Measurements from ENCODE around the gene CASP8. TPM values are rescaled to one million over a fixed set of nuclear protein-coding genes. Genes with fewer than 3 reads are reported as not detected.

The CASP8 gene
- total and polyA plus RNA-seq, 2 experiments from 2014 or later = 17.1 to 24.4 TPM

- Histone ChIP-seq H2AFZ (no peak overlapping the region), H3K27me3 (no peaks in the 10 kb centered on the region), H3K9me2 (replicated peaks; ENCODE audit: insufficient read depth) (no peaks in the 10 kb centered on the region), H3K36me3 (replicated peaks; ENCODE audit: insufficient read depth, low read depth) (no peaks in the 10 kb centered on the region), H4K20me1 (ENCODE audit: insufficient read depth, poor library complexity, severe bottlenecking) (no peaks in the 10 kb centered on the region), H3K9me3 (ENCODE audit: low read depth) (no peaks in the 10 kb centered on the region), H3K4me2 (no peak overlapping the region), H3K27ac (no peak overlapping the region), H3K4me3 (no peak overlapping the region), H3K79me2 (peaks cover 55% of the 10 kb centered on the region), H3K4me1 (ENCODE audit: insufficient read depth) (peaks cover 10% of the 10 kb centered on the region)
- no peak for DNase-seq (ENCODE audit: low spot score)
- TF ChIP-seq, protein P1, sequence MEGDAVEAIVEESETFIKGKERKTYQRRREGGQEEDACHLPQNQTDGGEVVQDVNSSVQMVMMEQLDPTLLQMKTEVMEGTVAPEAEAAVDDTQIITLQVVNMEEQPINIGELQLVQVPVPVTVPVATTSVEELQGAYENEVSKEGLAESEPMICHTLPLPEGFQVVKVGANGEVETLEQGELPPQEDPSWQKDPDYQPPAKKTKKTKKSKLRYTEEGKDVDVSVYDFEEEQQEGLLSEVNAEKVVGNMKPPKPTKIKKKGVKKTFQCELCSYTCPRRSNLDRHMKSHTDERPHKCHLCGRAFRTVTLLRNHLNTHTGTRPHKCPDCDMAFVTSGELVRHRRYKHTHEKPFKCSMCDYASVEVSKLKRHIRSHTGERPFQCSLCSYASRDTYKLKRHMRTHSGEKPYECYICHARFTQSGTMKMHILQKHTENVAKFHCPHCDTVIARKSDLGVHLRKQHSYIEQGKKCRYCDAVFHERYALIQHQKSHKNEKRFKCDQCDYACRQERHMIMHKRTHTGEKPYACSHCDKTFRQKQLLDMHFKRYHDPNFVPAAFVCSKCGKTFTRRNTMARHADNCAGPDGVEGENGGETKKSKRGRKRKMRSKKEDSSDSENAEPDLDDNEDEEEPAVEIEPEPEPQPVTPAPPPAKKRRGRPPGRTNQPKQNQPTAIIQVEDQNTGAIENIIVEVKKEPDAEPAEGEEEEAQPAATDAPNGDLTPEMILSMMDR (IDR thresholded peaks at IDR 0.05; ENCODE audit: poor library complexity) = no peak
- TF ChIP-seq EZH2 (IDR thresholded peaks at IDR 0.05; ENCODE audit: borderline replicate concordance) (no peak), EZH2phosphoT487 (IDR thresholded peaks at IDR 0.05; ENCODE audit: low read depth, severe bottlenecking, unreplicated experiment) (no peak)
- 90% methylated on average over 7 of the region's 7 CpGs for WGBS (ENCODE audit: low lambda C conversion rate, missing lambda C conversion rate)
Measured at GRCh38 chr2:201264472-201265173, 4.3 kb downstream of the CASP8 start.

DNA sequence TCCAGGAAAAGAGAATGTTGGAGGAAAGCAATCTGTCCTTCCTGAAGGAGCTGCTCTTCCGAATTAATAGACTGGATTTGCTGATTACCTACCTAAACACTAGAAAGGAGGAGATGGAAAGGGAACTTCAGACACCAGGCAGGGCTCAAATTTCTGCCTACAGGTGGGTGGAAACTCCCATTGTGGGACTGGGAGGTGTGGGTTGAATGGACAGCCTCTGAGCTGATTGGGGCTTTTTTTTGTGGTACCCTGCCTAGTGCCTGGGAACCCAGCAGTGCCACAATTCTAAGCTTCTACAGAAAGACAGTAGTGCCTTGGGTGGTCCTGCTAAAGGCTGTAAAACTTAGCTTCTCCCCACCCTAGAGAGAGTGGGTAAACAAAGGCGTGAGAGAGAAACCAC is 6.3 kb downstream of the CASP8 start:
- no peaks in the 10 kb centered on the region for H4K20me1 ChIP-seq (ENCODE audit: insufficient read depth, poor library complexity, severe bottlenecking)
- no peaks in the 10 kb centered on the region for H3K36me3 ChIP-seq (replicated peaks; ENCODE audit: insufficient read depth, low read depth)
- no peak overlapping the region for H3K4me3 ChIP-seq
- no peak overlapping the region for H2AFZ ChIP-seq
- no peaks in the 10 kb centered on the region for H3K9me3 ChIP-seq (ENCODE audit: low read depth)
- H3K4me1 ChIP-seq (ENCODE audit: insufficient read depth) = peaks cover 4% of the 10 kb centered on the region
- no peaks in the 10 kb centered on the region for H3K27me3 ChIP-seq
- TF ChIP-seq, protein P1 (IDR thresholded peaks at IDR 0.05; ENCODE audit: poor library complexity) = no peak
- TF ChIP-seq EZH2 (IDR thresholded peaks at IDR 0.05; ENCODE audit: borderline replicate concordance) (no peak), EZH2phosphoT487 (IDR thresholded peaks at IDR 0.05; ENCODE audit: low read depth, severe bottlenecking, unreplicated experiment) (no peak)
- no peak for DNase-seq (ENCODE audit: low spot score)
- H3K27ac ChIP-seq = no peak overlapping the region
- peaks cover 37% of the 10 kb centered on the region for H3K79me2 ChIP-seq
- no peak overlapping the region for H3K4me2 ChIP-seq
- H3K9me2 ChIP-seq (replicated peaks; ENCODE audit: insufficient read depth) = no peaks in the 10 kb centered on the region
- WGBS (ENCODE audit: low lambda C conversion rate, missing lambda C conversion rate) = 100% methylated on average over 2 of the region's 2 CpGs

GRCh38 chr2:201267278-201268030 is 7.1 kb downstream of the CASP8 start:
- Histone ChIP-seq H3K4me2 (no peak overlapping the region), H3K4me1 (ENCODE audit: insufficient read depth) (no peaks in the 10 kb centered on the region), H3K27ac (no peak overlapping the region), H3K4me3 (no peak overlapping the region), H4K20me1 (ENCODE audit: insufficient read depth, poor library complexity, severe bottlenecking) (no peaks in the 10 kb centered on the region), H3K9me3 (ENCODE audit: low read depth) (no peaks in the 10 kb centered on the region), H3K36me3 (replicated peaks; ENCODE audit: insufficient read depth, low read depth) (no peaks in the 10 kb centered on the region), H3K79me2 (peaks cover 31% of the 10 kb centered on the region), H3K27me3 (no peaks in the 10 kb centered on the region), H2AFZ (no peak overlapping the region), H3K9me2 (replicated peaks; ENCODE audit: insufficient read depth) (no peaks in the 10 kb centered on the region)
- 87% methylated on average over 12 of the region's 12 CpGs for WGBS (ENCODE audit: low lambda C conversion rate, missing lambda C conversion rate)
- no peak for TF ChIP-seq EZH2phosphoT487 (IDR thresholded peaks at IDR 0.05; ENCODE audit: low read depth, severe bottlenecking, unreplicated experiment)
- no peak for TF ChIP-seq EZH2 (IDR thresholded peaks at IDR 0.05; ENCODE audit: borderline replicate concordance)
- TF ChIP-seq, protein P1 (IDR thresholded peaks at IDR 0.05; ENCODE audit: poor library complexity) = no peak
- DNase-seq (ENCODE audit: low spot score) = no peak

Data from hepatocyte (in vitro differentiated cells).